ENCODE data around the gene RNF41.

Gene RNF41

GRCh38 chr12:56260921-56261320, 39.2 kb upstream of the RNF41 start:
- no peak overlapping the region for H3K4me3 ChIP-seq (ENCODE audit: low read depth, low read length)
- no peak for TF ChIP-seq CTCF (IDR thresholded peaks at IDR 0.05; ENCODE audit: borderline replicate concordance, insufficient read depth, low read depth, low read length)

- TF ChIP-seq CTCF (IDR thresholded peaks at IDR 0.05; ENCODE audit: borderline replicate concordance, insufficient read depth, low read depth, low read length) = no peak
- no peak overlapping the region for H3K4me3 ChIP-seq (ENCODE audit: low read depth, low read length)
These were observed 38.7 kb upstream of the RNF41 start for GRCh38 chr12:56260380-56260779.

- peak overlapping the region; percentile 70 for H3K4me3 ChIP-seq (ENCODE audit: low read depth, low read length)
- no peak for TF ChIP-seq CTCF (IDR thresholded peaks at IDR 0.05; ENCODE audit: borderline replicate concordance, insufficient read depth, low read depth, low read length)
These were observed 37.1 kb upstream of the RNF41 start for GRCh38 chr12:56258820-56259183.

GRCh38 chr12:56258068-56258819, 36.5 kb upstream of the RNF41 start, which contains the start of gene ANKRD52:
Gene ANKRD52, minus strand, starts transcription at chr12:56258384. Its CDS starts 115 bp downstream, at chr12:56258269.
- TF ChIP-seq CTCF (IDR thresholded peaks at IDR 0.05; ENCODE audit: borderline replicate concordance, insufficient read depth, low read depth, low read length) = peak; percentile 87
- H3K4me3 ChIP-seq (ENCODE audit: low read depth, low read length) = peak within 1 kb of the TSS; percentile 84

- no peak for TF ChIP-seq CTCF (IDR thresholded peaks at IDR 0.05; ENCODE audit: borderline replicate concordance, insufficient read depth, low read depth, low read length)
- H3K4me3 ChIP-seq (ENCODE audit: low read depth, low read length) = peak overlapping the region; percentile 84
These were observed 35.9 kb upstream of the RNF41 start for GRCh38 chr12:56257491-56258067.

GRCh38 chr12:56257071-56257470, 35.3 kb upstream of the RNF41 start:
- H3K4me3 ChIP-seq (ENCODE audit: low read depth, low read length) = peak overlapping the region; percentile 84
- no peak for TF ChIP-seq CTCF (IDR thresholded peaks at IDR 0.05; ENCODE audit: borderline replicate concordance, insufficient read depth, low read depth, low read length)

Measured in GM12875 (cell line).